Gastroesophageal sphincter (tissue), 4 donors: Measurements from ENCODE around the gene DNAJC1. TPM values are rescaled to one million over a fixed set of nuclear protein-coding genes. Genes with fewer than 3 reads are reported as not detected.

Source experiments
- ATAC-seq: fragments of 150-250 bp; one replicate; pipeline ENCODE4 v1.9.1; 2016; ENCODE audit warnings: mild to moderate bottlenecking, moderate library complexity
- H3K27ac ChIP-seq, 4 donors: fragments of 200-600 bp; sonication (generic) in 3 of 4; 1 replicate in 3 of 4; 2 replicates in 1 of 4; pipeline ENCODE4 v1.5.1; 2016 to 2019
- H3K27me3 ChIP-seq: fragments of 200-600 bp; sonication (generic); one replicate; pipeline ENCODE4 v1.5.1; 2019
- H3K36me3 ChIP-seq, 2 donors: fragments of 200-600 bp; sonication (generic); one replicate each; pipeline ENCODE4 v1.5.1; 2019; ENCODE audit warnings: control low read depth in 1 of 2
- H3K4me1 ChIP-seq, 3 donors: fragments of 200-600 bp; sonication (generic); 1 replicate in 2 of 3; 2 replicates in 1 of 3; pipeline ENCODE4 v1.5.1; 2016 to 2019; ENCODE audit warnings: control low read depth in 2 of 3
- H3K4me3 ChIP-seq, 2 donors: fragments of 200-600 bp; sonication (generic); one replicate each; pipeline ENCODE4 v1.5.1; 2019; ENCODE audit warnings: mild to moderate bottlenecking in 1 of 2, moderate library complexity in 1 of 2
- H3K9me3 ChIP-seq, 3 donors: fragments of 200-600 bp; sonication (generic); one replicate each; pipeline ENCODE4 v1.5.1; 2017 to 2019; ENCODE audit warnings: control low read depth in 2 of 3
- CTCF ChIP-seq, 4 experiments: fragments of 200-600 bp in 2 of 4; fragments of 450-650 bp in 2 of 4; sonication (generic) in 1 of 4; IDR thresholded peaks; one replicate each; pipeline ENCODE4 v1.5.1; 2017 to 2019; ENCODE audit warnings: antibody characterized with exemption in 4 of 4, mild to moderate bottlenecking in 2 of 4, moderate library complexity in 2 of 4
- EP300 ChIP-seq: sonication (generic); formaldehyde crosslinking; IDR thresholded peaks from one replicate; pipeline ENCODE4 v1.6.1; 2017; ENCODE audit warnings: antibody characterized with exemption, mild to moderate bottlenecking
- POLR2A ChIP-seq, 2 donors: fragments of 450-650 bp; IDR thresholded peaks; one replicate each; pipeline ENCODE4 v1.6.1; 2017; ENCODE audit warnings: antibody characterized with exemption in 2 of 2, mild to moderate bottlenecking in 2 of 2, moderate library complexity in 1 of 2
- POLR2AphosphoS5 ChIP-seq: sonication (generic); formaldehyde crosslinking; IDR thresholded peaks from one replicate; pipeline ENCODE4 v1.6.1; 2017; ENCODE audit warnings: antibody characterized with exemption
- WGBS, 2 donors: methylation state at CpG; one replicate each; pipeline ENCODE4 v1.1.5; 2018; ENCODE audit warnings: low coverage in 1 of 2; 5-methylcytosine and 5-hydroxymethylcytosine counted together
- small RNA-seq, 4 donors: library from RNA; depleted of rRNA; stranded (forward); fragments of <200 nt; gene quantifications; one replicate each; pipeline ENCODE3, GENCODE V24; 2016
- total RNA-seq, 4 donors: library from RNA; depleted of rRNA; stranded (reverse); fragments of >200 nt; gene quantifications; one replicate each; pipeline ENCODE4 v1.1.0, GENCODE V29; 2016

Gene DNAJC1
- total RNA-seq, 4 donors from 2014 or later, result 40.8 to 87.0 (median 65.4) TPM

GRCh38 chr10:21715531-21716195 is 287.9 kb downstream of the DNAJC1 start:
- Histone ChIP-seq H3K4me1 (no peaks in the 10 kb centered on the region), H3K36me3 (peaks cover 0 to 47% of the 10 kb centered on the region in 2 donors), H3K27me3 (no peaks in the 10 kb centered on the region), H3K9me3 (no peaks in the 10 kb centered on the region), H3K27ac (no peak overlapping the region), H3K4me3 (no peak overlapping the region)
- 20 to 42% methylated on average over 2 of the region's 2 CpGs for WGBS, 2 donors
- no peak for ATAC-seq
- TF ChIP-seq POLR2A (IDR thresholded peaks at IDR 0.05), result no peak
- TF ChIP-seq EP300, result no peak
- TF ChIP-seq POLR2AphosphoS5, result no peak
- no peak for TF ChIP-seq CTCF (IDR thresholded peaks at IDR 0.05)

- WGBS, 2 donors, result 87% methylated on average over 4 of the region's 4 CpGs; no CpG with 5 or more reads in 1 of the 2 donors
- TF ChIP-seq EP300 (no peak), POLR2AphosphoS5 (no peak), POLR2A (IDR thresholded peaks at IDR 0.05) (no peak), CTCF (IDR thresholded peaks at IDR 0.05) (no peak)
- Histone ChIP-seq H3K36me3 (peaks cover 0 to 40% of the 10 kb centered on the region in 2 donors), H3K27ac (no peak overlapping the region), H3K27me3 (no peaks in the 10 kb centered on the region), H3K4me3 (no peak overlapping the region), H3K9me3 (no peaks in the 10 kb centered on the region), H3K4me1 (no peaks in the 10 kb centered on the region)
- no peak for ATAC-seq
Measured at GRCh38 chr10:21712975-21713374, 290.6 kb downstream of the DNAJC1 start.

DNA sequence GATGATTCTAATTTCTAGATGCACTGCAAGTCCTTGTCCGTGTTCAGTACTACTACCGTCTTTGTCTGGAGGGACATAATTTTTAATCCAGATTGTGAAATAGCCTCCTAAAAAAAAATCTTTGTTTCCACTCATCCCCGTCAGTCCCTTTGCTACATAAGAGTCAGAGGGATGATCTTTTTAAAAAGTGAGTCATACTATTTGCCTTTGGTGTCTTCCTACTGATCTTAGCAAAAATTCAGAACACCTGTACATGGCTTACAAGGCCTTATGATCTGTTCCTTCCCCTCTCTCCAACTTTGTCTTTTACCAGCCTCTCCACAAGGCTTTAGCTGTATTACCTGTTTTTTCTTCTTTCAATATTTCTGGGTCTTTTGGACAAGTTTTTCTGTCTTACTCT is 296.0 kb downstream of the DNAJC1 start:
- H3K4me3 ChIP-seq, result no peak overlapping the region
- H3K27me3 ChIP-seq, result no peaks in the 10 kb centered on the region
- peaks cover 0 to 5% (median 0%) of the 10 kb centered on the region in 3 donors for H3K4me1 ChIP-seq
- peaks cover 0 to 6% of the 10 kb centered on the region in 2 donors for H3K36me3 ChIP-seq
- WGBS, 2 donors, result 97 to 100% methylated on average over 3 of the region's 3 CpGs
- no peaks in the 10 kb centered on the region for H3K9me3 ChIP-seq
- TF ChIP-seq POLR2AphosphoS5, result no peak
- no peak for TF ChIP-seq CTCF (IDR thresholded peaks at IDR 0.05)
- no peak for ATAC-seq
- no peak overlapping the region for H3K27ac ChIP-seq

Small RNA genes lying within 50 kb of the gene (small RNA-seq; reads per million reads assigned to genes)
- gene RN7SKP219, result 0 reads per million in 4 donors
- gene RN7SKP37, result 0 reads per million in 4 donors

Other genes with a start within 250 kb of the DNAJC1 start
- not detected for gene EBLN1, start 214.3 kb upstream of the DNAJC1 start, total RNA-seq